ENCODE measurements around the gene ACKR3. TPM values are rescaled to one million over a fixed set of nuclear protein-coding genes. Genes with fewer than 3 reads are reported as not detected.

The ACKR3 gene
- total and polyA plus RNA-seq, 2 of the 4 experiments (the other 2 are of a cell fraction), result not detected

- no peaks in the 10 kb centered on the region for H3K79me1 ChIP-seq (ENCODE audit: low read depth in 1 of 2, low read length in 2 of 2)
- no peak overlapping the region for H3K4ac ChIP-seq (ENCODE audit: low read depth, low read length)
- no TSS peak for BruUV-seq (replicated peaks)
- in situ Hi-C loops (cut with MboI; ENCODE audit: low sequenced_read_pairs) (no loop called here), dilution Hi-C loops (cut with HindIII; ENCODE audit: low sequenced_read_pairs, unreplicated experiment) (no loop called here), intact Hi-C loops (cut with micrococcal nuclease) (loop anchor here (5.0 kb wide), 1 partner anchor 462 kb away; no protein-coding TSS in a partner anchor)
- H3K9me3 ChIP-seq (ENCODE audit: control insufficient read depth, insufficient read depth, low read length), result no peaks in the 10 kb centered on the region; the same call in 1 of the 2 replicates
- POLR2A ChIA-PET (ENCODE audit: unreplicated experiment), result no interaction called here
- H2AK5ac ChIP-seq (ENCODE audit: low read depth, low read length), result no peak overlapping the region
- no peak overlapping the region for H3K4me3 ChIP-seq (ENCODE audit: insufficient read depth, low read depth, low read length)
- no peaks in the 10 kb centered on the region for H4K20me1 ChIP-seq (ENCODE audit: insufficient read depth, low read length)
- WGBS, 2 experiments (ENCODE audit: extremely low coverage in 2 of 2, insufficient read length in 1 of 2), result no CpG with 5 or more reads among the region's 3 CpGs
- H4K91ac ChIP-seq (ENCODE audit: insufficient read depth, low read depth, low read length), result no peak overlapping the region
- no peaks in the 10 kb centered on the region for H3K36me3 ChIP-seq (ENCODE audit: control insufficient read depth, insufficient read depth, low read length)
- no peak overlapping the region for H2BK5ac ChIP-seq (ENCODE audit: low read depth, low read length, poor library complexity, severe bottlenecking)
- H3K18ac ChIP-seq (ENCODE audit: low read depth, low read length), result no peak overlapping the region
- H3K27me3 ChIP-seq (ENCODE audit: control insufficient read depth, insufficient read depth, low read length), result peaks cover 37% of the 10 kb centered on the region
- H3K14ac ChIP-seq (replicated peaks; ENCODE audit: low read depth, low read length), result no peak overlapping the region
- H3K9me1 ChIP-seq (ENCODE audit: insufficient read depth, low read length), result no peaks in the 10 kb centered on the region
- H3K9ac ChIP-seq (ENCODE audit: low read depth, low read length), result no peak overlapping the region
- H2BK15ac ChIP-seq (ENCODE audit: low read depth, low read length), result no peak overlapping the region
- H3K4me1 ChIP-seq (ENCODE audit: control insufficient read depth, insufficient read depth, low read length), result no peaks in the 10 kb centered on the region; the same call in 1 of the 2 replicates
- no peak overlapping the region for H4K8ac ChIP-seq (ENCODE audit: low read depth in 2 of 2, low read length in 2 of 2)
- TF ChIP-seq POLR2A (IDR thresholded peaks at IDR 0.05; ENCODE audit: low read depth, low read length) (no peak), CEBPB (IDR thresholded peaks at IDR 0.05; ENCODE audit: low read depth, low read length) (peak; percentile 29; the same call in 1 of the 2 replicates)
- no peak overlapping the region for H2BK120ac ChIP-seq (ENCODE audit: low read depth, low read length)
- CTCF ChIA-PET, result no interaction called here
- H3K4me2 ChIP-seq (ENCODE audit: low read depth, low read length), result no peak overlapping the region
- no peak overlapping the region for H2AK9ac ChIP-seq (replicated peaks; ENCODE audit: low read depth, low read length, poor library complexity)
- DNase-seq, result no peak
- no peak overlapping the region for H3K23ac ChIP-seq (ENCODE audit: low read depth, low read length)
- H4K5ac ChIP-seq (ENCODE audit: low read depth, low read length), result no peak overlapping the region
- H3K56ac ChIP-seq (ENCODE audit: extremely low read depth, insufficient read depth, low read length), result no peak overlapping the region
- H2AFZ ChIP-seq (replicated peaks; ENCODE audit: low read length, poor library complexity), result no peak overlapping the region
- no peak for ATAC-seq (ENCODE audit: low read depth)
- H3K27ac ChIP-seq (ENCODE audit: insufficient read depth, low read length), result no peak overlapping the region
- no peak overlapping the region for H2BK20ac ChIP-seq (ENCODE audit: low read depth, low read length)
These were observed 4.4 kb upstream of the ACKR3 start for GRCh38 chr2:236565212-236565611.
